ENCODE data around the gene PDE6G. TPM values are rescaled to one million over a fixed set of nuclear protein-coding genes. Genes with fewer than 3 reads are reported as not detected.

PDE6G gene
- total RNA-seq, 1 donor from 2014 or later = not detected

DNA sequence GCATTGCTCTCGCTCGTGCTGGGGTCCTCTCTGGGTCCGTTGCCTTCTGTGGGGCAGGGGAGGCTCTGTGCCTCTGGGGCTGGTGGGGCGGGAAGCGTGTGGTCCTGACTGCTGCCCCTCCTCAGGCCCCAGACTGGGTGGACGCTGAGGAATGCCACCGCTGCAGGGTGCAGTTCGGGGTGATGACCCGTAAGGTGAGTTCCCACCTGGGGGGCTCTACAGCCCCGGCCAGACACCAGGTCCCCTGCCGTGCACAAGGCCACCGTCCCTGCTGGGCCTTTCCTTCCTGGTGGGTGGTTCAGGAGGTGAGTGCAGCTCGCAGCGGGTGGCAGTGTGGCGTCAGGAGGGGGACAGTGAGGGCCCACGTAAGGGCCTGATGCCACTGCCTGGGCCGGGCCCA lies 34.2 kb upstream of the PDE6G start:
- peaks cover 0 to 96% of the 10 kb centered on the region in 2 donors for H3K36me3 ChIP-seq
- no peak for DNase-seq (ENCODE audit: extremely low spot score in 2 of 2)
- intact Hi-C loops (cut with DNase I) = no loop called here

GRCh38 chr17:81690066-81690465 lies 33.7 kb upstream of the PDE6G start:
- Histone ChIP-seq H3K36me3 (peaks cover 0 to 94% of the 10 kb centered on the region in 2 donors), H3K27me3 (no peaks in the 10 kb centered on the region), H3K4me3 (no peak overlapping the region), H3K4me1 (peaks cover 22% of the 10 kb centered on the region), H3K9me3 (no peaks in the 10 kb centered on the region), H3K27ac (no peak overlapping the region)
- DNase-seq (ENCODE audit: extremely low spot score in 2 of 2) = no peak
- no peak for TF ChIP-seq POLR2A (IDR thresholded peaks at IDR 0.05)
- TF ChIP-seq, protein P1, sequence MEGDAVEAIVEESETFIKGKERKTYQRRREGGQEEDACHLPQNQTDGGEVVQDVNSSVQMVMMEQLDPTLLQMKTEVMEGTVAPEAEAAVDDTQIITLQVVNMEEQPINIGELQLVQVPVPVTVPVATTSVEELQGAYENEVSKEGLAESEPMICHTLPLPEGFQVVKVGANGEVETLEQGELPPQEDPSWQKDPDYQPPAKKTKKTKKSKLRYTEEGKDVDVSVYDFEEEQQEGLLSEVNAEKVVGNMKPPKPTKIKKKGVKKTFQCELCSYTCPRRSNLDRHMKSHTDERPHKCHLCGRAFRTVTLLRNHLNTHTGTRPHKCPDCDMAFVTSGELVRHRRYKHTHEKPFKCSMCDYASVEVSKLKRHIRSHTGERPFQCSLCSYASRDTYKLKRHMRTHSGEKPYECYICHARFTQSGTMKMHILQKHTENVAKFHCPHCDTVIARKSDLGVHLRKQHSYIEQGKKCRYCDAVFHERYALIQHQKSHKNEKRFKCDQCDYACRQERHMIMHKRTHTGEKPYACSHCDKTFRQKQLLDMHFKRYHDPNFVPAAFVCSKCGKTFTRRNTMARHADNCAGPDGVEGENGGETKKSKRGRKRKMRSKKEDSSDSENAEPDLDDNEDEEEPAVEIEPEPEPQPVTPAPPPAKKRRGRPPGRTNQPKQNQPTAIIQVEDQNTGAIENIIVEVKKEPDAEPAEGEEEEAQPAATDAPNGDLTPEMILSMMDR (IDR thresholded peaks at IDR 0.05) = no peak
- TF ChIP-seq POLR2AphosphoS5 (IDR thresholded peaks at IDR 0.05; ENCODE audit: insufficient read depth in 1 of 2, low read depth in 1 of 2) = no peak
- intact Hi-C loops (cut with DNase I) = no loop called here

More for the DNA sequence above, 34.2 kb upstream of the PDE6G start:
- H3K27ac ChIP-seq = no peak overlapping the region
- TF ChIP-seq POLR2A (IDR thresholded peaks at IDR 0.05) (no peak), POLR2AphosphoS5 (IDR thresholded peaks at IDR 0.05; ENCODE audit: insufficient read depth in 1 of 2, low read depth in 1 of 2) (no peak)
- TF ChIP-seq, protein P1 (IDR thresholded peaks at IDR 0.05) = no peak
- H3K9me3 ChIP-seq = no peaks in the 10 kb centered on the region
- no peaks in the 10 kb centered on the region for H3K27me3 ChIP-seq
- no peak overlapping the region for H3K4me3 ChIP-seq
- peaks cover 17% of the 10 kb centered on the region for H3K4me1 ChIP-seq

DNA sequence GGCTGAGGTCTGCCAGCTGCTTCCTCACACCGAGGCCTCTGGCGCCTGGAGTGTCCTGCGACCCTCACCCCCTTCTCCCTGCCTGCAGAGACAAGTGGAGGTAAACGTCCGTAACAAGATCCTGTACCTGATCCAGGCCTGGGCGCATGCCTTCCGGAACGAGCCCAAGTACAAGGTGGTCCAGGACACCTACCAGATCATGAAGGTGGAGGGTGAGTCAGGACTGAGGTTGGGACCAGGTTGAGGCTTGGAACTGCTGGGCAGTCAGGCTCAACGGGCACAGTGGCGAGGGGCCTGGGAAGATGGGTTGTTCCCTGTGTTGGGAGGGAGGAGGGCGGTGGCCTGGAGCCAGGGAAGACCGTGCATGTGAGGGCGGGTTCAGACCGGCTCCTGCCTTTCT lies 32.3 kb upstream of the PDE6G start:
- DNase-seq (ENCODE audit: extremely low spot score in 2 of 2) = no peak
- no peaks in the 10 kb centered on the region for H3K27me3 ChIP-seq
- intact Hi-C loops (cut with DNase I) = no loop called here
- H3K36me3 ChIP-seq = peaks cover 0 to 79% of the 10 kb centered on the region in 2 donors
- no peak overlapping the region for H3K27ac ChIP-seq
- peaks cover 29% of the 10 kb centered on the region for H3K4me1 ChIP-seq
- TF ChIP-seq POLR2A (IDR thresholded peaks at IDR 0.05) = no peak
- TF ChIP-seq POLR2AphosphoS5 (IDR thresholded peaks at IDR 0.05; ENCODE audit: insufficient read depth in 1 of 2, low read depth in 1 of 2) = no peak
- TF ChIP-seq, protein P1 (IDR thresholded peaks at IDR 0.05) = no peak
- no peak overlapping the region for H3K4me3 ChIP-seq
- no peaks in the 10 kb centered on the region for H3K9me3 ChIP-seq

GRCh38 chr17:81687770-81688541 lies 31.6 kb upstream of the PDE6G start:
- H3K27ac ChIP-seq = no peak overlapping the region

More at GRCh38 chr17:81687770-81688541, 31.6 kb upstream of the PDE6G start:
- Histone ChIP-seq H3K9me3 (no peaks in the 10 kb centered on the region), H3K4me1 (peaks cover 32% of the 10 kb centered on the region), H3K27me3 (no peaks in the 10 kb centered on the region), H3K36me3 (peaks cover 0 to 76% of the 10 kb centered on the region in 2 donors), H3K4me3 (no peak overlapping the region)
- intact Hi-C loops (cut with DNase I) = no loop called here
- no peak for DNase-seq (ENCODE audit: extremely low spot score in 2 of 2)
- no peak for TF ChIP-seq POLR2AphosphoS5 (IDR thresholded peaks at IDR 0.05; ENCODE audit: insufficient read depth in 1 of 2, low read depth in 1 of 2)
- TF ChIP-seq POLR2A (IDR thresholded peaks at IDR 0.05) = no peak
- TF ChIP-seq, protein P1 (IDR thresholded peaks at IDR 0.05) = no peak
